B cell (primary cell): ENCODE results near the gene NSUN2. TPM values are rescaled to one million over a fixed set of nuclear protein-coding genes. Genes with fewer than 3 reads are reported as not detected.

Experiments
- ATAC-seq: fragments of 200-7000 bp; cut with Tn5 transposase; one replicate; pipeline ENCODE4 v1.10.0; 2021; ENCODE audit warnings: low read depth, mild to moderate bottlenecking, moderate number of reproducible peaks, moderate library complexity
- CTCF ChIA-PET: fragments of 350-600 bp; sonication (Branson Sonifier 250); formaldehyde crosslinking; loops from one replicate; lab custom pipeline; 2021; ENCODE audit warnings: antibody characterized with exemption, inconsistent platforms; lab: Charles Lee
- POLR2A ChIA-PET: fragments of 350-600 bp; sonication (Branson Sonifier 250); formaldehyde crosslinking; loops from one replicate; lab custom pipeline; 2021; ENCODE audit warnings: antibody characterized with exemption; lab: Charles Lee
- DNase-seq: peaks from one replicate; pipeline ENCODE4 v3.0.0; 2013
- H2AFZ ChIP-seq: 2 replicates; pipeline ENCODE4 v1.6.1; 2012; ENCODE audit warnings: mild to moderate bottlenecking, low read depth, low read length; ENCODE audit not compliant: insufficient read depth, poor library complexity, severe bottlenecking
- H3K27ac ChIP-seq, 2 donors: 1 replicate in 1 of 2; 2 replicates in 1 of 2; pipeline ENCODE4 v1.5.1; 2012 to 2013; ENCODE audit warnings: low read length in 2 of 2, mild to moderate bottlenecking in 2 of 2, moderate library complexity in 1 of 2
- H3K27me3 ChIP-seq, 4 experiments: fragments of 200-600 bp in 1 of 4; sonication (generic) in 1 of 4; replicated peaks in 1 of 4; 1 replicate in 2 of 4; 2 replicates in 2 of 4; pipeline versions ENCODE4 v1.6.1 to v1.7.0; 2013 to 2016; ENCODE audit warnings: low read length in 3 of 4, mild to moderate bottlenecking in 2 of 4, mixed read lengths in 1 of 4, moderate library complexity in 1 of 4; ENCODE audit not compliant: insufficient read depth in 4 of 4, control insufficient read depth in 3 of 4; ENCODE audit errors: control extremely low read depth in 1 of 4
- H3K36me3 ChIP-seq, 2 experiments: replicated peaks in 1 of 2; 1 replicate in 1 of 2; 2 replicates in 1 of 2; pipeline versions ENCODE4 v1.6.1 to v1.7.1; 2013; ENCODE audit warnings: low read length in 1 of 2; ENCODE audit not compliant: insufficient read depth in 2 of 2, control insufficient read depth in 1 of 2; ENCODE audit errors: control extremely low read depth in 1 of 2, extremely low read depth in 1 of 2
- H3K4me1 ChIP-seq, 2 donors: fragments of 200-600 bp in 1 of 2; sonication (generic) in 1 of 2; 1 replicate in 1 of 2; 2 replicates in 1 of 2; pipeline versions ENCODE4 v1.5.1 to v1.6.1; 2013 to 2017; ENCODE audit warnings: low read length in 2 of 2; ENCODE audit not compliant: control insufficient read depth in 2 of 2, insufficient read depth in 2 of 2
- H3K4me2 ChIP-seq: replicated peaks from 2 replicates; pipeline ENCODE3; 2012; ENCODE audit warnings: mild to moderate bottlenecking, low read depth, low read length; ENCODE audit not compliant: poor library complexity, severe bottlenecking
- H3K4me3 ChIP-seq, 5 experiments: fragments of 200-600 bp in 1 of 5; sonication (generic) in 1 of 5; 1 replicate in 3 of 5; 2 replicates in 2 of 5; pipeline versions ENCODE4 v1.5.1 to v1.7.0; 2011 to 2016; ENCODE audit warnings: low read length in 4 of 5, mild to moderate bottlenecking in 4 of 5, low read depth in 2 of 5, control low read depth in 1 of 5, moderate library complexity in 1 of 5; ENCODE audit not compliant: insufficient read depth in 1 of 5; ENCODE audit errors: control extremely low read depth in 1 of 5, extremely low read depth in 1 of 5
- H3K79me2 ChIP-seq: fragments of 200-600 bp; sonication (generic); one replicate; pipeline ENCODE4 v1.6.0; 2016; ENCODE audit warnings: low read length; ENCODE audit not compliant: control insufficient read depth, insufficient read depth
- H3K9ac ChIP-seq: fragments of 200-600 bp; sonication (generic); 2 replicates; pipeline ENCODE4 v1.6.1; 2017; ENCODE audit warnings: mild to moderate bottlenecking, low read length, moderate library complexity
- H3K9me3 ChIP-seq, 3 donors: one replicate each; pipeline versions ENCODE4 v1.6.1 to v1.7.1; 2013; ENCODE audit warnings: low read length in 2 of 3; ENCODE audit not compliant: control insufficient read depth in 2 of 3, insufficient read depth in 1 of 3; ENCODE audit errors: control extremely low read depth in 1 of 3
- H4K20me1 ChIP-seq: 2 replicates; pipeline ENCODE4 v1.6.0; 2012; ENCODE audit warnings: mild to moderate bottlenecking, low read length; ENCODE audit not compliant: insufficient read depth, control insufficient read depth, poor library complexity, severe bottlenecking
- H3K27ac Mint-ChIP-seq: one replicate; pipeline ENCODE4 v1.8.0; 2021; ENCODE audit warnings: mixed read lengths
- H3K27me3 Mint-ChIP-seq: one replicate; pipeline ENCODE4 v1.8.0; 2021; ENCODE audit warnings: mixed read lengths
- H3K4me1 Mint-ChIP-seq: one replicate; pipeline ENCODE4 v1.8.0; 2021; ENCODE audit warnings: mixed read lengths
- H3K4me3 Mint-ChIP-seq: one replicate; pipeline ENCODE4 v1.8.0; 2021; ENCODE audit warnings: mixed read lengths
- H3K9me3 Mint-ChIP-seq: one replicate; pipeline ENCODE4 v1.8.0; 2022; ENCODE audit warnings: mixed read lengths; ENCODE audit not compliant: insufficient read depth
- EZH2 ChIP-seq: IDR thresholded peaks from 2 replicates; pipeline ENCODE4 v1.6.1; 2012; ENCODE audit warnings: borderline replicate concordance, low read depth, mild to moderate bottlenecking, moderate library complexity, low read length; ENCODE audit not compliant: insufficient read depth, poor library complexity, severe bottlenecking
- WGBS: methylation state at CpG from one replicate; pipeline ENCODE4 v1.1.5; 2013; ENCODE audit warnings: missing lambda C conversion rate; ENCODE audit not compliant: insufficient coverage; 5-methylcytosine and 5-hydroxymethylcytosine counted together
- intact Hi-C: fragments of 100-400 bp; cut with micrococcal nuclease; formaldehyde crosslinking; loops from one replicate; pipeline ENCODE4 v1.10.0; 2022
- polyA minus RNA-seq: library from RNA; depleted of rRNA, polyadenylated mRNA; stranded (reverse); fragments of >200 nt; gene quantifications from 2 replicates; pipeline ENCODE4 v1.2.3, GENCODE V29; 2012
- polyA plus RNA-seq: library from polyadenylated mRNA; depleted of rRNA; stranded (reverse); fragments of >200 nt; gene quantifications from 2 replicates; pipeline ENCODE4 v1.2.3, GENCODE V29; 2012
- total RNA-seq, 2 donors: library from RNA; stranded (reverse); fragments of 120-200 nt in 1 of 2; gene quantifications; 1 replicate in 1 of 2; 2 replicates in 1 of 2; pipeline versions ENCODE4 v1.2.3 to v1.2.4, GENCODE V29; 2013 to 2022
- TF ChIP-seq, protein P1 (sequence below): fragments of 200-600 bp; IDR thresholded peaks from one replicate; pipeline ENCODE4 v1.8.0; 2022; ENCODE audit warnings: antibody characterized with exemption, mild to moderate bottlenecking

Gene NSUN2
- total RNA-seq (83.7 and 85.0 TPM in 2 replicates), polyA plus RNA-seq (58.8 and 82.1 TPM in 2 replicates), polyA minus RNA-seq (38.0 and 40.2 TPM in 2 replicates)
- 71.0 TPM for total RNA-seq (2013)

DNA sequence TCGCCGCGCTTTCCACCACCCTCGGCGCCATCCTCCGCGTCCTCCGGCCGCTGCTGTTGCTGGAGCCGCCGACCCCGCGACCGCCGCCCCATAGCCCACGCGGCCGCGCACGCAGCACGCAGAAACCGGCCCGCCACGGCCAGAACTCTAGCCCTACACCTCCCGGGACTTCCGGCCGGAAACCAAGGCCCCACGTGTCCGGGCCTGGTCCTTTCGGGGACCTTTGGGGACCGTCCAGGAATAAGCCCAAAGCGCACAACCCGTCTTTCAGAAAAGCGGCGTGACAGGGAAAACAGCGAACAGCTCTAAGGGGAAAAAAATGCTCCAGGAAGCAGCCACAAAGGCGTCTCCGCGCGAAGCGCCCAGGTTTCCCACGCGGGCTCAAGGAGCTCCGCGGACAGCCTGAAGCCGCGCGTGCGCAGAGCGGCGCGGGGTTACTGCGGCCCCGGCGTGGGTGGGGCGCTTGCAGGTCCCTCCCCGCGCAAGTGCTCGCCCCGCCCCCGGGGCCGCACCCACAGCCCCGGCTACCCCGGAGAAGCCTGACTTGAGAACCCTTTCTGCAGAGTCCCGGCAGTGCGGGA is at the start of gene NSUN2, which contains the start of gene SRD5A1:
Gene NSUN2, minus strand, starts transcription at position 157 of the 581 bp plus-strand sequence. Its CDS starts 65 bp downstream, at position 92.
Gene SRD5A1, plus strand, starts transcription at position 553 of the 581 bp plus-strand sequence. CDS start 137 bp downstream, outside the sequence.
- Histone ChIP-seq H3K27me3 (no peaks in the 10 kb centered on the region), H3K4me3 (peak within 1 kb of the TSS; percentile 74 to 91 (median 84)), H3K36me3 (peaks cover 1 to 27% of the 10 kb centered on the region in 2 experiments), H3K9me3 (no peaks in the 10 kb centered on the region), H3K27ac (peak within 1 kb of the TSS; percentile 98 to 99), H3K9ac (peak within 1 kb of the TSS; percentile 85), H4K20me1 (peaks cover 41% of the 10 kb centered on the region), H3K79me2 (peaks cover 91% of the 10 kb centered on the region), H2AFZ (peak within 1 kb of the TSS; percentile 97), H3K4me2 (peak within 1 kb of the TSS; percentile 99), H3K4me1 (peaks cover 16 to 28% of the 10 kb centered on the region in 2 donors)
- TF ChIP-seq EZH2, result no peak
- TF ChIP-seq, protein P1, sequence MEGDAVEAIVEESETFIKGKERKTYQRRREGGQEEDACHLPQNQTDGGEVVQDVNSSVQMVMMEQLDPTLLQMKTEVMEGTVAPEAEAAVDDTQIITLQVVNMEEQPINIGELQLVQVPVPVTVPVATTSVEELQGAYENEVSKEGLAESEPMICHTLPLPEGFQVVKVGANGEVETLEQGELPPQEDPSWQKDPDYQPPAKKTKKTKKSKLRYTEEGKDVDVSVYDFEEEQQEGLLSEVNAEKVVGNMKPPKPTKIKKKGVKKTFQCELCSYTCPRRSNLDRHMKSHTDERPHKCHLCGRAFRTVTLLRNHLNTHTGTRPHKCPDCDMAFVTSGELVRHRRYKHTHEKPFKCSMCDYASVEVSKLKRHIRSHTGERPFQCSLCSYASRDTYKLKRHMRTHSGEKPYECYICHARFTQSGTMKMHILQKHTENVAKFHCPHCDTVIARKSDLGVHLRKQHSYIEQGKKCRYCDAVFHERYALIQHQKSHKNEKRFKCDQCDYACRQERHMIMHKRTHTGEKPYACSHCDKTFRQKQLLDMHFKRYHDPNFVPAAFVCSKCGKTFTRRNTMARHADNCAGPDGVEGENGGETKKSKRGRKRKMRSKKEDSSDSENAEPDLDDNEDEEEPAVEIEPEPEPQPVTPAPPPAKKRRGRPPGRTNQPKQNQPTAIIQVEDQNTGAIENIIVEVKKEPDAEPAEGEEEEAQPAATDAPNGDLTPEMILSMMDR, result no peak
- Mint-ChIP-seq H3K9me3 (no peaks in the 10 kb centered on the region), H3K27ac (peak within 1 kb of the TSS; percentile 99), H3K4me1 (peaks cover 38% of the 10 kb centered on the region), H3K27me3 (no peaks in the 10 kb centered on the region), H3K4me3 (peak within 1 kb of the TSS; percentile 95)
- ATAC-seq, result peak; percentile 89
- DNase-seq, result peak; percentile 97
- under 1% methylated on average over 66 of the region's 66 CpGs for WGBS
- CTCF ChIA-PET, result interaction anchor here (0.6 to 1.9 kb wide), 10 partner anchors 22 to 1211 kb away, joined by 3 to 19 read pairs (median 4); partner anchors contain the start of gene ICE1
- POLR2A ChIA-PET, result interaction anchor here (0.8 to 1.9 kb wide), 7 partner anchors 28 to 1211 kb away, joined by 3 to 12 read pairs (median 4); partner anchors contain the start of genes ICE1, MED10 and TENT4A
- intact Hi-C loops, result loop anchor here (1.0 to 5.0 kb wide), 6 partner anchors 27 to 1236 kb away; partner anchors contain the start of genes FASTKD3, MTRR and TENT4A

DNA sequence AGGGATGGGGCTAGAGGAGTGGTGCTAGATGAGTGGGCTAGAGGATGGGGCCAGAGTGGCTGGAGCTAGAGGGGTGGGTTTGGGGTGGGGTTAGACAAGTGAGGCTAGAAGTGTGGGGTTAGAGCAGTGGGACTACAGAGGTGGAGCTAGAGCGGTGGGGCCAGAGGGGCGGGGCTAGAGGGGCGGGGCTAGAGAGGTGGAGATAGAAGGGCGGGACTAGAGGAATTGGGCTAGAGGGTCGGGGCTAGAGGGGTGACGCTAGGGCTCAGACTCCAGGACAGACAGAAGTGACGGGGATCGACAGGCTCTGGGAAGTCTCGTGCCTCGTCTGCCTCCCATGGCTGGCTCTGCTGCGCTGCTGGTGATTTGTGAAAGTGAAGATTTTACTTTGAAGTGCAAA is 49.4 kb upstream of the NSUN2 start:
- H3K4me3 ChIP-seq, result no peak overlapping the region
- peaks cover 0 to 6% (median 0%) of the 10 kb centered on the region in 3 donors for H3K9me3 ChIP-seq
- H2AFZ ChIP-seq, result no peak overlapping the region
- Mint-ChIP-seq H3K27ac (no peak overlapping the region), H3K4me1 (no peaks in the 10 kb centered on the region), H3K4me3 (no peak overlapping the region), H3K9me3 (no peaks in the 10 kb centered on the region), H3K27me3 (peaks cover 35% of the 10 kb centered on the region)
- H3K4me2 ChIP-seq, result no peak overlapping the region
- no peaks in the 10 kb centered on the region for H4K20me1 ChIP-seq
- peaks cover 5 to 7% of the 10 kb centered on the region in 2 donors for H3K4me1 ChIP-seq
- intact Hi-C loops, result no loop called here
- no peak overlapping the region for H3K9ac ChIP-seq
- ATAC-seq (no peak), DNase-seq (no peak)
- H3K79me2 ChIP-seq, result no peaks in the 10 kb centered on the region
- no peaks in the 10 kb centered on the region for H3K36me3 ChIP-seq
- TF ChIP-seq EZH2, result no peak
- TF ChIP-seq, protein P1, result no peak
- 60% methylated on average over 10 of the region's 11 CpGs for WGBS
- CTCF ChIA-PET, result no interaction called here
- H3K27ac ChIP-seq, result no peak overlapping the region
- peaks cover 0 to 40% (median 18%) of the 10 kb centered on the region in 4 experiments for H3K27me3 ChIP-seq
- POLR2A ChIA-PET, result no interaction called here
